Measurements from ENCODE around the gene CHMP5.

DNA sequence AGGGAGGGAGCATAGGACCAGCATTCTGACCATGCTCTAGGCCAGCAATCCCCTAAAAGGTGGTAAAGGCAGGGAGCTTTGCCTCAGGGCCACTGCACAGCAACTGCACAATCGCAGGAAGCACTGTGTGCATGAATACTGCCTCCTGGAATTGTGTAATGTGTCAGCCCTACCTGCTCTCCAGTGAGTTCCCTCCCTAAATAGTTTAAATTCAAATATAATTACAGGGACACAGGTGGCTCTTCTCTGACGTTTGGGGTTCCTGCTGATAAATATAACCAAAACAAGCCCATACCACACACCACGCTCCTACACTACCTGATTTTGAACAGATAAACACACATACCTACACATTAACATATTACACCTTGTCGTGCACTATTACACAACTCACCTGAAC is 9.4 kb upstream of the CHMP5 start:
- TF ChIP-seq EZH2 (IDR thresholded peaks at IDR 0.05; ENCODE audit: low read length, missing control alignments), result no peak
- TF ChIP-seq, protein P1, sequence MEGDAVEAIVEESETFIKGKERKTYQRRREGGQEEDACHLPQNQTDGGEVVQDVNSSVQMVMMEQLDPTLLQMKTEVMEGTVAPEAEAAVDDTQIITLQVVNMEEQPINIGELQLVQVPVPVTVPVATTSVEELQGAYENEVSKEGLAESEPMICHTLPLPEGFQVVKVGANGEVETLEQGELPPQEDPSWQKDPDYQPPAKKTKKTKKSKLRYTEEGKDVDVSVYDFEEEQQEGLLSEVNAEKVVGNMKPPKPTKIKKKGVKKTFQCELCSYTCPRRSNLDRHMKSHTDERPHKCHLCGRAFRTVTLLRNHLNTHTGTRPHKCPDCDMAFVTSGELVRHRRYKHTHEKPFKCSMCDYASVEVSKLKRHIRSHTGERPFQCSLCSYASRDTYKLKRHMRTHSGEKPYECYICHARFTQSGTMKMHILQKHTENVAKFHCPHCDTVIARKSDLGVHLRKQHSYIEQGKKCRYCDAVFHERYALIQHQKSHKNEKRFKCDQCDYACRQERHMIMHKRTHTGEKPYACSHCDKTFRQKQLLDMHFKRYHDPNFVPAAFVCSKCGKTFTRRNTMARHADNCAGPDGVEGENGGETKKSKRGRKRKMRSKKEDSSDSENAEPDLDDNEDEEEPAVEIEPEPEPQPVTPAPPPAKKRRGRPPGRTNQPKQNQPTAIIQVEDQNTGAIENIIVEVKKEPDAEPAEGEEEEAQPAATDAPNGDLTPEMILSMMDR (conservative IDR thresholded peaks at IDR 0.05 in 1 of 2, IDR thresholded peaks at IDR 0.05 in 1 of 2; ENCODE audit: low read depth in 1 of 2, low read length in 2 of 2), result no peak
